C4-2B (cell line): Measurements from ENCODE around the gene LILRB3.

Source experiments
- CTCF ChIP-seq: fragments of 450-650 bp; conservative IDR thresholded peaks from 2 replicates; pipeline ENCODE4 v1.5.1; 2017; ENCODE audit warnings: mild to moderate bottlenecking
- ZFX ChIP-seq: fragments of 450-650 bp; IDR thresholded peaks from 2 replicates; pipeline ENCODE4 v1.6.1; 2017

GRCh38 chr19:54218960-54219661 is 3.7 kb downstream of the LILRB3 start:
- TF ChIP-seq CTCF: no peak
- TF ChIP-seq ZFX: no peak
